Right ventricle myocardium inferior (tissue), 1 donor: ENCODE data around the gene CCDC186. TPM values are rescaled to one million over a fixed set of nuclear protein-coding genes. Genes with fewer than 3 reads are reported as not detected.
"Not testable (repeated sequence)": the region's sequence is repeated elsewhere in the genome, so short reads cannot be mapped to it uniquely, and the experiment has no call there.

Experiments used
- ATAC-seq: fragments of 200-7000 bp; cut with Tn5 transposase; one replicate; pipeline ENCODE4 v1.9.1; 2020; ENCODE audit warnings: mild to moderate bottlenecking, moderate library complexity
- DNase-seq: peaks from one replicate; pipeline ENCODE4 v3.0.0; 2021; ENCODE audit errors: missing footprints
- intact Hi-C: fragments of 100-400 bp; cut with DNase I; formaldehyde crosslinking; loops from one replicate; pipeline ENCODE4 v1.11.0; 2022
- total RNA-seq: library from RNA; stranded (reverse); fragmentation: NEBNext Ultra II Directional; extraction: Animal tissue kit (Norgen Biotek cat#: 25700); gene quantifications from one replicate; pipeline ENCODE4 v1.2.1, GENCODE V29; 2021
- donor health status: DM: no; HTN: yes; CAD: no; lungs with severe emphysema.

The CCDC186 gene
- total RNA-seq, 1 donor from 2014 or later, result 17.4 TPM

DNA sequence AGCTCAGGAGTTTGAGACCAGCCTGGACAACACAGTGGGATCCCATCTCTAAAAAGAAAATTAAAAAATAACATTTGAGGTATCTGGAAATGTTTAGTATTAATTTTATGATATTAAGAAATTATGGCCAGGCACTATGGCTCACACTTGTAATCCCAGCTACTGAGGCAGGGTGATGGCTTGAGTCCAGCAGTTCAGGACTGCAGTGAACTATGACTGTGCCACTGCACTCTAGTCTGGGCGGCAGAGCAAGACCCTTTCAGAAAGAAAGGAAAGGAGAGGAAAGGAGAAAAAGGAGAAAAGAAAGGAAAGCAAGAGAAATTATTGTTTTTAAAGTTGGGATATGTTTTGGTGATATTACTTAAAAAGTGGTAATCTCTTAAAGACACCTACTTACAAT, 2.5 kb upstream of the CCDC186 start:
- intact Hi-C loops, result loop anchor here (10.0 kb wide), 1 partner anchor 648 kb away; the partner anchor contains the start of gene FHIP2A
- ATAC-seq (no peak), DNase-seq (no peak)

DNA sequence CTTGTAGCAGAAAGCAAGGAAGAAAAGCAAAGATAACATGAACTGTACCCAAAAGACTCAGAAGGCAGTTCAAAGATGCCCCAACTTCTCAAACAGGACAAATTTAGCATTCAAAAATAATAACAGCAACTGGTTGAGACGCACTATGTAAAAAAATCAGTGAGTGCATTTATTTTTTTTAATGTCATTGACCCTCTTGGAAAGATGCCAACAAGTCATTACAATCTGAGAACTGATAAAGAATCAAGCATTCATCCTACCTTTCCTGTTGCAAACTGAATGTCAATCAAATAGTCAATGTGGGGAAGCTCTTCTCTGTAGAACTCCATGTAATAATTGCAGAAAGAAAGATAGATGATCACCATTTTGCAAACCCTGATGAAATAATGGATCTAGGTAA, 1.7 kb upstream of the CCDC186 start:
- ATAC-seq (no peak), DNase-seq (no peak)
- intact Hi-C loops, result loop anchor here (10.0 kb wide), 1 partner anchor 649 kb away; the partner anchor contains the start of gene FHIP2A

DNA sequence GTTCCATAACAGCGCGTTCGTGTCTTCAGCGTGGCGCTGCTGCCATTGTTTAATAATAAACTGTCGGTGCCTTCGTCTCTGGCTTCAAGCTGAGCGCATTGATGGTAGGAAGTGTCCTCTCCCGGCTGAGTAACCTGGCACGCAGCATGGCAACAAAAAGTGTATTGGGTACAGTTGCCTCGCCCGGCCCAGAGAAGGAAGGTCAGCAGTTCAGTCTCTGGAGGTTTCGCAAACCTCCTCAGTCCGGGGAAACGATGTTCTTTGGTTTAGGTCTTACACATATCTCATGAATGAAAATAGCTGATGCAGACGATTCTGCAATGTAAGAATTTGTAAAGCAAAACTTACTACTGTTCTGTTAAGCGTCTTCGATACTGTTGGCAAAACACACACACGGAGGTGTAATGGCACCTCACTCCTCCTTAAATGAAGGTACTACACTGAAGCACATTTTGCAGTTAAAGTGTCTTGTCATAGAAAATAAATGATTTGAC, 739 bp upstream of the CCDC186 start:
- DNase-seq (peak; percentile 83), ATAC-seq (peak; percentile 54)
- intact Hi-C loops, result loop anchor here (5.0 to 10.0 kb wide), 2 partner anchors 93 to 650 kb away; partner anchors contain the start of gene FHIP2A

DNA sequence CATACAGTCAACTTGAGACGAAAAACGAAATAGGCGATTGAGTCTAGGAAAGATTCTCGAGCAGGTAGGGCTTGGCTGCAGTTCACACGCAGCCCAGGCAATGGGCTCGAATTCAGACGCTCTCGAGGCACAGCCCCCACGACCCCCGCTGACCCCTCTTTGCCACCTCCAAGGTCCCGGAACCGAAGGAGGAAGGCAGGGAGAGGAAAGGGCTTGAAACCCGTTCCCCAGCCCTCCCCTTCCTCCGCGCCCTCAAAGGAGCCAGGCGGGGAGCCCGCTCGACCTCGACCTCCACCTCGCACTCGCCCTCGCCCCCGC, 441 bp downstream of the CCDC186 start:
- intact Hi-C loops, result loop anchor here (5.0 to 10.0 kb wide), 2 partner anchors 94 to 651 kb away; partner anchors contain the start of gene FHIP2A
- peak; percentile 16 for ATAC-seq
- DNase-seq, result peak; percentile 87

DNA sequence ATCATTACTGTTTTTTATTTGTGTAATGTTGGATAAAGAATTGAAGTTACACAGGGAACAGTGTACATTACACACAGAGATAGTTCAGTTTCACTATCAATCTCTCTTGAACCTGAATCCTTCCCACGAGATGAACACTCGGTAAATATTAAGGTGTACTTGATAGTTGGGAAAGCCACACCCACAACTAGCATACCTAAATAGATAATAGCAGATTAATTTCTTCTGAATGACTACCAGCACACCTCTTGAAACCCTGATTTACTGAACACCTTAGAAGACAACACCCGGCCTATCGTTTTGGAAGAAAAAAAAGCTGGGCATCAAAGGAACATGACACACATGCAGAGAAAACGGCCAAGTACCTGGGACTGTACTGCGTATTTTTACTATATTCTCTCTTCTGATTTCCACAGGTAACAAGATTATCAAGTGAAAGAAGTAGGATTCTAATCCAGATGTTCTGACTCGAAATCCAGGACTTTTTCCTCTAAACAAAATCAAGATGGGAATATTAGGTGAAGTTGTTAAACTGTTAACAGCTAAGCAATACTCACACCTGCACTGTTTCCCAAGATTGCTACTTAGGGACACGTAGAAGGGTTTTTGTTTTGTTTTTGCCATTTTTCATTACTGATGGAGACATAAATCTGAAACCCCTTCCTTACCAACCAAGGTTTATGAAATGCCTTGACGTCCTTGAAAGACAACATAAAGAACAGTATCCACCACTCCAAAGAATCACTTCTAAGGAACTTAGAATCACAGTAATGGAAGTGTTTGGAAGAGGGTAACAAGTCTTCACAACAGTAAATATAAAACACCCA, 1.0 kb downstream of the CCDC186 start:
- ATAC-seq (no peak), DNase-seq (no peak)
- intact Hi-C loops, result loop anchor here (5.0 to 10.0 kb wide), 2 partner anchors 94 to 652 kb away; partner anchors contain the start of gene FHIP2A

DNA sequence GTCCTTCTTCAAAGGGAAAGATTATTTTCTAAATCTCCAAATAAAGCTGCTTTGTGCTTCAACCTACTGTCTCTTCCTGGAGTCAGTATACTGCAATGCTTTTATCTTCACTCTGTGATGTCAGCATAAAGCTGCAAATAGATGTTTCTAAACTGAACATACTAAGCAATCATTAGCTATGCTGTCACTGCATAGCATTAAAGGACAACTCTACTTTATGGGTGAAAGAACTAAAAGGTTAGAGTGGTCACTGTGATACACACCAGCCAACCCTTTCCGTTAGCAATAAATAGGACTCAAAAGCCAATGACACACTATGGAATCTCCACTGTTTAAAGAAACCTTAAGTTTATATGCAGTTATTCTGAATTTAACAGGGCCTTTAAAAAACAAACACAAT, 1.8 kb downstream of the CCDC186 start:
- intact Hi-C loops, result loop anchor here (5.0 to 10.0 kb wide), 2 partner anchors 95 to 653 kb away; partner anchors contain the start of gene FHIP2A
- ATAC-seq, result no peak
- no peak for DNase-seq

DNA sequence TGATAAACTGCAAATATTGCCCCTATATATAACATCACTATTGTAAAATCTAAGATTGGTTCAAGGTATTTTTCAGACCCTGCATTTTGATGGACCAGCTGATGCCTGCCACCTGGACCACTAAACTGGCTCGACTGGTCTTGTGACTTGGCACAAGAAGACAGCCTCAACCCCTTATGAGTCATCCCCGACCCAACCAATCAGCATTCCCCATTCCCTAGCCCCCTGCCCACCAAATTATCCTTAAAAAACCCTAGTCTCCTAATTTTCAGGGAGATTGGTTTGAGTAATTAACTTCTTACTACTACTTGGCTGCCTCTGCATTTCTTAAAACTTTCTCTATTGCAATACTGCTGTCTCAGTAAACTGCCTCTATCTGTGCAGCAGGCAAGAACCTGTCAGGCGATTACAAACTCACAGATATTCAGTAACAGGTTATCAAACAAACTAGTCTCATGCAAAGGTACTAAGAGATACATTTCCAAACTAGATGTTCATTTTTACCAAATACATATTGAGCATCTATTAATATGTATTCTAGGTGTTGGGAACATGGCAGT, 5.5 kb downstream of the CCDC186 start:
- intact Hi-C loops, result no loop called here
- DNase-seq (no peak), ATAC-seq (no peak)

DNA sequence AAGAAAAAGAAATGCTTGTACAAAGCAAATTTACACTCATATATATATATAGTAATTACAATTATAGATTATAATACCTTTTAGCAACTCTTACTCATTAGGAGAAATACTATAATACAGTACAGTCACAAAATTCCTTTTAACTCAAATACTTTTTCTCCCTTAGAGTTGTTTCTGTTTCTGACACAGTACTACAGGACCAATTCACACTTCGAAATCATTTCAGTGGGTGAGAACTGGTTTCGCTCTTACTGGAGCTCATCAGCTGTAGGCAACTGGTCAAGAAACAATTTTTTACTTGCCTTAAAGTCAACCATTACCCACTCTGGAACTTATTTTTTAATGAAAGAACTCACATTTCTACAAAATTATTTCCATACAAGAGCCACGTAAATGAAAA, 6.0 kb downstream of the CCDC186 start:
- ATAC-seq (no peak), DNase-seq (no peak)
- intact Hi-C loops, result no loop called here

DNA sequence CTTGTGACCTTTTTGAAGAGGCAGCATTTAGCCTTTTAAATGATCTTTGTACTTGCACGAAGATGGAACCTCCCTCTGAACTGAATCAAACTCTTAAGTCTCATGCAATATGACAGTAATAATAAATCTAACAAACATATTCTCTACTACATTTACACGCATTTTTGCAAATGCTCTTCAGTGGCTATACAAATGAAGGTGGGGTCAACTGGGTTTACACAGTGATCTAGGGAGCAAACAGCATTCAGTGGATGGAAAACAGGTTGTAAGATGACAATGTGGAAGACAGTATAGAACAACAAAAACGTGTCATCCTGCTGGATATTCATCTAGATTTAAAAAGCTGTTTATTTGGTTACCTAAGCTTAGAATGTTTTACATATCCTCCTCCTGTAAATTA, 7.5 kb downstream of the CCDC186 start:
- ATAC-seq (no peak), DNase-seq (no peak)
- intact Hi-C loops, result no loop called here

DNA sequence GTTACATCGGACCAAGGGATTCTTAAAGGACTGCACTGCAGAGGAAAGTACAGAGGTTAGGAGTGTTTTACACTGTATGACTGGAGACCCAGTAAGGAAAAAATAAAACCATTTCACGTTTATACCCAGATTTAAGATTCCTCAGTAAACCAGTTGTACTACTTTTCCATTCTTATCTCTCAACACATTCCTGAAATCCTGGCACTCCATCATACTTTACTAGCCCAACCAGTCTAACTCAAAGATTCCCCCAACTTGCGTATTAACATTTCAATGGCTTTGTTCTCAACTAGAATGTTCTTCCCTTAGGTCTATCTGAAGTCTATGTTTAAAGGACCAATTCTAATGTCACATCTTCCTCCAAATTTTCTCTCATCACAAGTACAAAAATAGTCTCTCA, 8.0 kb downstream of the CCDC186 start:
- no peak for DNase-seq
- intact Hi-C loops, result no loop called here
- ATAC-seq, result peak; percentile 55

DNA sequence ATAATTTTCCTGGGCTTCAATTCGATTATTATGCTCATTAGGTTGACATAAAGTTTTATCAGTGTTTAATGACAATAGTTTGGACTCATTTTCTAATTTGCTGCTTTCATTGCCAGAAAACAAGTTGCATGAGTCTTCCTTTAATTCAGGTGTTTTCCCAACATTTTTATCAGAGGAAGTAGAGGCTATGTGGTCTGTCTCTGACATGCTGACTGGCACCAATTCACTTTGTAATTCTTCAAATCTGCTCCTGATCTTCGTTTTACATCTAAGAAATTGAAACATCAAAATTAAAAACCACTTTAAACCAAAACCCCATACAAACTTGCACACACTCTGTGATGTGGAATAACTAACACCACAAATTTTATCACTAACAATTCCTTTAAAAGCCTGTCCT, 10.9 kb downstream of the CCDC186 start:
- ATAC-seq, result no peak

DNA sequence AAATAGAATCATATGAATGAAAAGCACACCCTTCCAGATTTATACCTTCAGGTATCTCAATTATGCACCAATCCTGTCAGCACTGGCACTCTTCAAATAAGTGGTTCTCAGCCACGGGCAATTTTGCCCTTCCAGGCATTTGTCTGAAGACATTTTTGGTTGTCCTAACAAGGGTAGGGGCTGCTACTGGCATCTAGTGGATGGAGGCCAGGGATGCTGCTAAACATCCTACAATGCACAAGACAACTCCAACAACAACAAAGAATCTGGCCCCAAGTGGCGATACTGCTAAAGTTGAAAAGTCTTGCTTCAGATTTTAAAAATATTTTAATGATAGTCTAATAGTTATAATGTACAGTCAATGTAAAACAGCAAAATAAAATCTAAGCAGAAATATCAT, 16.1 kb downstream of the CCDC186 start:
- ATAC-seq (no peak), DNase-seq (no peak)
- intact Hi-C loops, result no loop called here

More for the DNA sequence above, 10.9 kb downstream of the CCDC186 start:
- intact Hi-C loops, result no loop called here
- DNase-seq, result no peak

DNA sequence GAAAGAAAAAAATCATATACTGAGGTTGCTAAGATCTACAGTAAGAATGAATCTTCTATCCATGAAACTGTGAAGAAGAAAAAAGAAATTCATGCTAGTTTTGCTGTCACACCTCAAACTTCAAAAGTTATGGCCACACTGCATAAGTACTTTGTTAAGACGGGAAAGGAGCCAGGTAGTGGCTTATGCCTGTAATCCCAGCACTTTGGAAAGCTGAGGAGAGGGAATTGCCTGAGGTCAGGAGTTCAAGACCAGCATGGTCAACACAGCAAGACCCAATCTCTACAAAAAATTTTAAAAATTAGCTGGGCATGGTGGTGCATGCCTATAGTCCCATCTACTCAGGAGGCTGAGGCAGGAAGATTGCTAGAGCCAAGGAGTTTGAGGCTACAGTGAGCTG, 22.1 kb downstream of the CCDC186 start:
- no peak for DNase-seq
- intact Hi-C loops, result no loop called here
- no peak for ATAC-seq

DNA sequence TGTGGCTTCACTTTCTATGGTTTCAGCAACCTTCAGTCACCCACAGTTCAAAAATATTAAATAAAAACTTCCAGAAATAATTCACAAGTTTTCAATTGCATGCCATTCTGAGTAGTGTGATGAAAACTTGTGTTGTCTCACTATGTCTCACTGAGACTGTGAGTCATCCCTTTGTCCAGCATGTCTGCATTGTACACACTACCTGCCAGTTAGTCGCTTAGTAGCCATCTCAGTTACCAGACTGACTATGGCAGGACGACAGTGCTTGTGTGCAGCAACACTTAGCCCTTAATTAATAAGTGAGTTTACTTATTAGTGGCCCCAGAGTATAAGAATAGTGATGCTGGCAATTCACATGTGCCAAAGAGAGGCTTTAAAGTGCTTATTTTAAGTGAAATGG, 22.5 kb downstream of the CCDC186 start:
- ATAC-seq, result no peak
- no peak for DNase-seq
- intact Hi-C loops, result no loop called here

DNA sequence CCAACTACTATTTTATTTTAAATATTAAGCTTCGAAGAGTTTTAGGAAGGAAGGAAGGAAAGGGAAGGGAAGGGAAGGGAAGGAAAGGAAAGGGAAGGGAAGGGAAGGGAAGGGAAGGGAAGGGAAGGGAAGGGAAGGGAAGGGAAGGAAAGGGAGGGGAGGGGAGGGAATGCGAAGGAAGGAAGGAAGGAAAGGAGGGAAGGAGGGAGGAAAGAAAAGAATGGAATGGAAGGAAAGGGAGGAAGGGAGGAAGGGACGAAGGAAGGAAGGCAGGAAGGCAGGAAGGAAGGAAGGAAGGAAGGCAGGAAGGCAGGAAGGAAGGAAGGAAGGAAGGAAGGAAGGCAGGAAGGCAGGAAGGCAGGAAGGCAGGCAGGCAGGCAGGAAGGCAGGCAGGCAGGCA, 24.5 kb downstream of the CCDC186 start:
- intact Hi-C loops, DNase-seq, ATAC-seq: not testable (repeated sequence)

DNA sequence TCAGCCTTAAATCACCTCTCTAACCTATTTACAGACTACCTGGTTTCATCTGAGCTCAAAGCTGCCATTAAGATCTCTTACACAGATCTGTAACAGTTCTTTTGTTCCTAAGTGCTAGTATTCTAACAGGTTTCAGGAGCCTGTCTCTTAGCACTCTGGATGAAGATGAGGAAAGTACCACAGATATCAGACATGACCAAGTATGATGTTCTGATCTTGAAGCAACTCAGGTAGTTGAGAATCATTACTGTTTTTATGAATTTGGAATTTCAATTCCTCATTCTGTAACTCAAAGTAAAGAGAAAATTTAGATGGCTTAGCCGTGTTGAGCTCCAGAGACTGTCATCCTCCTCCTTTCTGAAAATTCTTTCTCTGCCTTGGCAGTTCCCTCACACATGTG, 30.8 kb downstream of the CCDC186 start:
- no peak for ATAC-seq
- intact Hi-C loops, result loop anchor here (5.0 kb wide), 1 partner anchor 89 kb away; no protein-coding TSS in a partner anchor
- DNase-seq, result no peak

DNA sequence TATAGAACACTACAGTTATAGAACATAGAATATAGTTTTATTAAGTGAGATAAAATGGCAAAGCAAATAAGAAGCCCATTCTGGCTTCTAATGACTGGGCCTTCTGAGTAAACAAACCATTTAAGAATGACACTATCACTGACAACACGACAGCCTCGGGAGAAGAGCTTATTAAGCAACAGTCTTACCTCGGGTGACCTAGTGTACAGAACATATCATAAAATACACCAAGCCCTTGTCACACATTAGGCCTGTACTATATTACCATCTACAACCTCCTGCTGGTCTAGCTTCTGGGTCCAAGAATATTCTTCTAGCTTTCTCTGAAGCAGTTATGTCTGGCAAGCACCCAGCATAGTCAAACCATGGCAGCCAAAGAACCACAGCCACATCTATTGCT, 32.0 kb downstream of the CCDC186 start:
- DNase-seq, result no peak
- ATAC-seq, result peak; percentile 86
- intact Hi-C loops, result loop anchor here (5.0 kb wide), 1 partner anchor 90 kb away; no protein-coding TSS in a partner anchor

DNA sequence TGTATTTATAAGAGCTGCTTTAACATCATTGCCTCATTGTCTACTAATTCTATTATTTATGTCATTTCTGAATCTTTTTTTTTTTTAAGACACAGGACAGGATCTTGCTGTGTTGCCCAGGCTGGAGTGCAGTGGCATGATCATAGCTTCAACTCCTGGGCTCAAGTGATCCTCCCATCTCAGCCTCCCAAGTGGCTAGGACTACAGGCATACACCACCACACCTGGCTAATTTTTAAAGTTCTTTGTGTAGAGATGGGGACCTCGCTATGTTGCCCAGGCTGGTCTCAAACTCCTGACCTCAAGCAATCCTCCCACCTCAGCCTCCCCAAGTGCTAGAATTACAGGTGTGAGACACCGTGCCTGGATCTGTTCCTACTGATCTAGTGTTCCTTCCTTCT, 33.2 kb downstream of the CCDC186 start:
- intact Hi-C loops, result loop anchor here (5.0 kb wide), 1 partner anchor 91 kb away; no protein-coding TSS in a partner anchor
- not testable (repeated sequence) for ATAC-seq, DNase-seq

DNA sequence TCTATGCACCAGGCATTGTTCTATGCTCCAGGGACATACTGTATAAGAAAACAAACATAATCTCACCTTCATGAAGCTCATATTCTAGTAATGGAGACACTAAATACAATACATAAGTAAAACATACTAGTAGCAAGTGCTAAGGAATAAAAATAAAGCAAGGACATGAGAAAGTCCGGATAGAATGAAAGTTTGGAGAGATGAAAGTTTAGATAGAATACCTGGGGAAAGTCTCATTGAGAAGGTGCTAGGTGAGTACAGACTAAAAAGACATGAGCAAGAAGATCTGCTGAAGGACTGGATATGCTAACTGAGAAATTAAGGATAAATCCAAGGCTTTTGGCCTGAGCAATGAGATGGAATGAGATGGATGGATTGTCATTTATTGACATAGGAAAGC, 34.0 kb downstream of the CCDC186 start:
- DNase-seq, result no peak
- ATAC-seq, result no peak
- intact Hi-C loops, result loop anchor here (5.0 kb wide), 1 partner anchor 92 kb away; no protein-coding TSS in a partner anchor

DNA sequence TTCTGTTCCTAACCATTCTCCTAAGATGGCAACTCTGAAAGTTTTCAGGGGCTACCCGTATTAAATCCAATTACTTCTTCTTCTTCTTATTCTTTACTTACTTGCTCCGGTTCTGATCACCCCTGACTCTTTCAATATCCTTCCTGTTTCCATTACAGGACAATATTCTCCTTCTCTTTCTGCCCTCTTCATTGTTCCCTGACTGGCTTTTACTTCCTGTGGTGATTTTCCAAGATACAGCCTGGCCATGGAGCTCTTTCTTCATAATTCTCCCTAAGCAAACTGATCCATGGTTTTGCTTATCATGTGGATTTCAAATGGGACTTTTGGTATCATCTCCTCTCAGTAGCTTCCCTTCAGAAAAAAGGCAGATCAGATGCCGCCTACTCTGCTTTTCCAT, 35.4 kb downstream of the CCDC186 start:
- ATAC-seq (no peak), DNase-seq (no peak)
- intact Hi-C loops, result no loop called here
